Activated T-cell treated with anti-CD3 and anti-CD28 coated beads, Interleukin-2, amount 50 U/mL, for 4 hours (primary cell): ENCODE measurements around the gene SLC19A3. TPM values are rescaled to one million over a fixed set of nuclear protein-coding genes. Genes with fewer than 3 reads are reported as not detected.
"Not testable (repeated sequence)": the region's sequence is repeated elsewhere in the genome, so short reads cannot be mapped to it uniquely, and the experiment has no call there.

ENCODE experiments used
- ATAC-seq, 2 donors: fragments of 200-7000 bp; cut with Tn5 transposase; one replicate each; pipeline ENCODE4 v1.10.0; 2021
- DNase-seq: peaks from one replicate; pipeline ENCODE4 v3.0.0-alpha.2; 2020
- H3K27me3 Mint-ChIP-seq: one replicate; pipeline ENCODE4 v1.8.0; 2021; ENCODE audit warnings: low read depth, mixed read lengths
- H3K36me3 Mint-ChIP-seq: one replicate; pipeline ENCODE4 v1.8.0; 2022; ENCODE audit warnings: mixed read lengths; ENCODE audit not compliant: insufficient read depth
- H3K4me1 Mint-ChIP-seq: one replicate; pipeline ENCODE4 v1.8.0; 2021; ENCODE audit warnings: low read depth, mixed read lengths
- H3K4me3 Mint-ChIP-seq: one replicate; pipeline ENCODE4 v1.8.0; 2021; ENCODE audit warnings: mild to moderate bottlenecking, moderate library complexity, mixed read lengths
- H3K9me3 Mint-ChIP-seq: one replicate; pipeline ENCODE4 v1.8.0; 2021; ENCODE audit warnings: mixed read lengths
- total RNA-seq, 3 donors: library from RNA; stranded (reverse); gene quantifications; one replicate each; pipeline ENCODE4 v1.2.1, GENCODE V29; 2021

The SLC19A3 gene
- total RNA-seq, 3 donors from 2014 or later = not detected

DNA sequence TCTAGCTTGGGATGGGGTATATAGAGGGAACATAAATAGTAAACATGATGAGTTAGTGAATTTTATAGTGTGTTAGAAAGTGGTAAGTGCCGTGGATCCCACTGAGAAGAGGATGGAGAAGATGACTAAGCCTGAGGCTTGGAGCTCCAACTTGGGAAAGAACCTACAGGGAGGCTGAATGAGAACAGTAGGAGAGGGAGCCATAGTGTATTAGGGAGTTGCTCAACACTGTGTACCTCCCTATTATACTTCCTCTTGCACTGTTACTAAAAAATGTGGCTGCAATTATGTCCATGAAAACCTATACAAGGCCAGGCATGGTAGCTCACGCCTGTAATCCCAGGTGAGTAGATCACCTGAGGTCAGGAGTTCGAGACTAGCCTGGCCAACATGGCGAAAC, 2.9 kb upstream of the SLC19A3 start:
- DNase-seq = no peak
- peaks cover 27% of the 10 kb centered on the region for H3K27me3 Mint-ChIP-seq

DNA sequence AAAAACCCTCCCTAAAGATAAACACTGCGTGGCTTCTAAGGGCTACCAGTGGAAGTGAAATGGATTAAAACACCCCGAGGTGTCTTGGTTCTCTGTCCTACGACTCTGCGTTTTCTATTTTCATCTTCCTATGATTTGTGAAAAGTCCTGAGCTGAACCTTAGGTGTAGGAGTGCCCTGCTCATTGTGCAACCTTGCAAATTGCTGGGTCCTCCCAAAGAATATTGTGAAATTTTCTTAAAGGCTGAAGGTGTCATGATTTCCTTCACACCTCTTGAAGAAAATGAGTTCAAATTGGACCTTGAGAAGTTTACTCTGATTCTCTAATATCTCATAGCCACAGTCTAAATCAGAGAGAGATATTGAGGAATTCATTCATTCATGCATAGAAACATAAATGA, 1.8 kb upstream of the SLC19A3 start:
- DNase-seq (no peak), ATAC-seq (no peak)
- Mint-ChIP-seq H3K27me3 (peaks cover 25% of the 10 kb centered on the region), H3K36me3 (no peaks in the 10 kb centered on the region), H3K4me3 (no peak overlapping the region), H3K9me3 (no peaks in the 10 kb centered on the region), H3K4me1 (no peaks in the 10 kb centered on the region)

More for the DNA sequence above, 2.9 kb upstream of the SLC19A3 start:
- no peaks in the 10 kb centered on the region for H3K4me1 Mint-ChIP-seq
- ATAC-seq = no peak
- no peak overlapping the region for H3K4me3 Mint-ChIP-seq
- no peaks in the 10 kb centered on the region for H3K36me3 Mint-ChIP-seq
- H3K9me3 Mint-ChIP-seq = no peaks in the 10 kb centered on the region

DNA sequence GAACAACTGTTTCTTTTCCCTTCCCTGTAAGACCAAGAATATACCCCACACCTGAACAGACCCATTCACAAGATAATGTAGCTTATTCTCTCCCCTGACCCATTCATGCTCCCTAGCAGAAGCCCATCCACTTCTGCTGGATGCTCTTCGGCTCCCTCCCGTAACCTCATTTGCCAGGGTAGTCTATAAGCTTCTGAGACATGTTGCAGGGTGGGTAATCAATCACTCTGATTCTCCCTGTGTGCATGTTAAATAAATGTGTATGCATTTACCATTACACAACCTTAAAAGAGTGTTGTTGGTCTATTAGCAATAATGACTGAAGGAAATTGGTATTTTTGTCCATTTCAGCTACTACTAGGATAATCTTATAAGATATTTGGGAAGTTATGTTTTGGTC, 1.3 kb downstream of the SLC19A3 start:
- H3K27me3 Mint-ChIP-seq = peaks cover 21% of the 10 kb centered on the region
- DNase-seq = no peak
- no peaks in the 10 kb centered on the region for H3K9me3 Mint-ChIP-seq
- ATAC-seq = no peak
- no peak overlapping the region for H3K4me3 Mint-ChIP-seq
- no peaks in the 10 kb centered on the region for H3K4me1 Mint-ChIP-seq
- H3K36me3 Mint-ChIP-seq = no peaks in the 10 kb centered on the region

DNA sequence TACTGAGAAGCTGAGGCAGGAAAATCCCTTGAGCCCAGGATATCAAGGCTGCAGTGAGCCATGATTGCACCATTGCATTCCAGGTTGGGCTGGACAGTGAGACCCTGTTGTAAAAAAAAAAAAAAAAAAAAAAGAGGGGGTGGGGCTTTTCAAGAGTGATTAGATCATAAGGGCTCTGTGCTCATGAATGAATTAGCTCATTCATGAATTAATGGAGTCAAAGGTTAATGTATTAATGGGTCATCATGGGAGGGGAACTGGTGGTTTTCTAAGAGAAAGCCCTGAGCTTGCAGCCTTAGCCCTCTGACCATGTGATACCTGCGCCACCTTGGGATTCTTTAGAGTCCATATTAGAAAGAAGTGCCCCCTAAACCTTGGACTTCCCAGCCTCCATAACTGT, 4.5 kb downstream of the SLC19A3 start:
- no peak for DNase-seq
- no peak for ATAC-seq
- Mint-ChIP-seq H3K36me3 (no peaks in the 10 kb centered on the region), H3K4me1 (no peaks in the 10 kb centered on the region), H3K4me3 (no peak overlapping the region), H3K9me3 (no peaks in the 10 kb centered on the region), H3K27me3 (peaks cover 13% of the 10 kb centered on the region)

DNA sequence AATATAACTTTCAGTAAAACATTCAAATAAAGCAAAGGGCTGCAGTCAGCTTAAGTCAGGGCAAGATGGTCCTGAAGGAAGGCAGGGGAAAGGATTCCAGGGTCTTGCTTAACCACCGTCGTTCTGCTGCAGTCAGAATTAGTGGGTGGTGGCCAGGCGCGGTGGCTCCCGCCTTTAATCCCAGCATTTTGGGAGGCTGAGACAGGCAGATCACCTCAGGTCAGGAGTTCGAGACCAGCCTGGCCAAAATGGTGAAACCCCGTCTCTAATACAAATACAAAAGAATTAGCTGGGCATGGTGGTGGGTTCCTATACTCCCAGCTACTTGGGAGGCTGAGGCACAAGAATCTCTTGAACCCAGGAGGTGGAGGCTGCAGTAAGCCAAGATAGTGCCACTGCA, 6.8 kb downstream of the SLC19A3 start:
- Mint-ChIP-seq H3K9me3 (no peaks in the 10 kb centered on the region), H3K4me1 (no peaks in the 10 kb centered on the region), H3K27me3 (peaks cover 2% of the 10 kb centered on the region), H3K36me3 (no peaks in the 10 kb centered on the region), H3K4me3 (no peak overlapping the region)
- DNase-seq = no peak
- no peak for ATAC-seq

DNA sequence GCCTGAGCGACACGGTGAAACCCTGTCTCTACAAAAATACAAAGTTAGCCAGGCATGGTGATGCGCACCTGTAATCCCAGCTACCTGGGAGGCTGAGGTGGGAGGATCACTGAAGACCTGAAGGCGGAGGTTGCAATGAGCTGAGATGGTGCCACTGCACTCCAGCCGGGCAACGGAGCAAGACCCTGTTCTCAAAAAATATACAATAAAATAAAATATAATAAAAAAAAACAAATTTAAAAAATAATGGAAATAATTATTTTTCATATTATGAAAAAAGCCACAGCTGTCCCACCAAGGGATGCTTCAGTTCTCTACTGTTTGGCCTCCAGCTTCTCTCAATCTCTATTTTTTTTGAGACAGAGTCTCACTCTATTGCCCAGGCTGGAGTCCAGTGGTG, 10.4 kb downstream of the SLC19A3 start:
- H3K9me3 Mint-ChIP-seq = no peaks in the 10 kb centered on the region
- H3K4me1 Mint-ChIP-seq = no peaks in the 10 kb centered on the region
- H3K36me3 Mint-ChIP-seq = no peaks in the 10 kb centered on the region
- H3K27me3 Mint-ChIP-seq = peaks cover 12% of the 10 kb centered on the region
- H3K4me3 Mint-ChIP-seq = no peak overlapping the region
- DNase-seq = no peak
- ATAC-seq = no peak

DNA sequence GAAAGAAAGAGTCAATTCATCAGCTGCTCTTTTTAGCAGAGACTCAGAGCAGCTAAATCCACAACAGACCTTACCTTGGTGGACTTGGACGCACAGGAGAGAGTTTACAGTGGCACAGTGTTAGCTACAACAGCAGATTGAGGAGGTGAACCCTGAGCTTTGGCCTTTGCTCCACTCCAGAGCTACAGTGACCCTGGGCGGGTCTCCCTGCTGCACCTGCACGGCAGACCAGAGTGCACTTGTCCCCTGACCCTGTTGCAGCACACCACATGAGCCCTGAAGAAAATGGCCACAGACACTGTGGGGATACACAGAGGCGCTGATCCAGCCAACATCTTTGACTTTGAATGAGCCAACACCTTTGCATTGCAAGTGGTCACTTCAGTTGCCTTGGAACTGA, 11.0 kb downstream of the SLC19A3 start:
- H3K36me3 Mint-ChIP-seq = no peaks in the 10 kb centered on the region
- H3K4me3 Mint-ChIP-seq = no peak overlapping the region
- H3K9me3 Mint-ChIP-seq = no peaks in the 10 kb centered on the region
- DNase-seq (no peak), ATAC-seq (no peak)
- H3K4me1 Mint-ChIP-seq = no peaks in the 10 kb centered on the region
- H3K27me3 Mint-ChIP-seq = peaks cover 12% of the 10 kb centered on the region

DNA sequence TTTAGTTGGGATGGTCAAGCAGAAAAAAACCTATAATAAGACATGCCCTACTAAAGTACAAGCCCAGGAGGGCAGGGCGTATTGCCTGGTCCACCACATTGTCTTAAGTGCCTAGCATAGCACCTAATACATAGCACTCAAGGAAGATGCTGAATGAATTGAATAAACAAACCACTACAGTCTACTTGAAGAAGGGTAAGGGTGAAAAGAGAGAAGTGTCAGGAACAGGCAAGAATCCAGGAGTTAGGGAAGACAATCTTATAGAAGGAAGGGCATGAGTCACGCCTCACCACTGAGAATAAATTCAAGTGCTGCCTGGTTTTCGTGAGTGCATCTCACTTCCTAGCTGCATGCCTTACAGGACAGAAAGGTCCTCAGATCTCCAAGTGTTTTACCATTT, 13.9 kb downstream of the SLC19A3 start:
- Mint-ChIP-seq H3K27me3 (peaks cover 9% of the 10 kb centered on the region), H3K4me1 (no peaks in the 10 kb centered on the region), H3K36me3 (no peaks in the 10 kb centered on the region), H3K9me3 (no peaks in the 10 kb centered on the region), H3K4me3 (no peak overlapping the region)
- no peak for ATAC-seq
- DNase-seq = no peak

DNA sequence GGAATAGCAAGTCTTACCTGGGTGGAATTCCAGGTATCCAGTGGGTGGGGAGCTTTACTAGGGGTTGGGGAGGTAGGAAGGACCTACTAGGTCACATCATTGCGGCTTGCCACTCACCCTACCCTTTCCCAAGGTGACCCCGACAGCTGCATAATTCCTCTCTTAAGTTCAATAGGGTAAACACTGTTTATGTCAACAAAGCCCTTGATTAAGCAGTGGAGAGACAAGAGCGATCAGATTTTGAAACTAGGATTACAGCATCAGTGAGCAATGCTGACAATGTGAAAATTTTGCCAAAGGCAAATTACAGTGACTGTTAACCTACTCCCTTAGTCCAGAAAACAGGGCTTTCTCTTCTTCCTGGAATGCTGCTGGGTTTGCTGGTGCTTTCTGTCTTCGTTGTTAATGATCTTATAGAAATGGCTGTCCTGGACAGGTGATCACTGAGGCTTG, 14.5 kb downstream of the SLC19A3 start:
- no peaks in the 10 kb centered on the region for H3K36me3 Mint-ChIP-seq
- DNase-seq (no peak), ATAC-seq (no peak)
- peaks cover 9% of the 10 kb centered on the region for H3K27me3 Mint-ChIP-seq
- no peak overlapping the region for H3K4me3 Mint-ChIP-seq
- no peaks in the 10 kb centered on the region for H3K9me3 Mint-ChIP-seq
- no peaks in the 10 kb centered on the region for H3K4me1 Mint-ChIP-seq

DNA sequence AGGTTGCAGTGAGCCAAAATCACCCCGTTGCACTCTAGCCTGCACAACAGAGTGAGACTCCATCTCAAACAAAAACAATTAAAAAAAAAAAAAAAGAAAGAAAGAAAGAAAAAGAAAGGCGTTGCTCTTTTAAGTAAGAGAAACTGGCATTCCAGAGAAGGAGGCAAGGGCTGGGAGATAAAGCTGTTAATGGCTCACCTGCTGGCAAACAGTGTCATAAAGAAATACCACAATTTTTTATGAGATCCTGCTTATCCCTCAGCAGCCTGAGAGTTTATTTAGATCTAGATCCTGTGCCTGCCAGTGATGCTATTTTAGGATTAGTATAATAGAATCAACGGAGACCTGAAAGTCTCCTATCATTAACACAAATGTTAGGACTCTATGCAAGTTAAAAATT, 16.3 kb downstream of the SLC19A3 start:
- no peak overlapping the region for H3K4me3 Mint-ChIP-seq
- ATAC-seq (no peak), DNase-seq (no peak)
- no peaks in the 10 kb centered on the region for H3K4me1 Mint-ChIP-seq
- H3K27me3 Mint-ChIP-seq = peaks cover 9% of the 10 kb centered on the region
- H3K9me3 Mint-ChIP-seq = no peaks in the 10 kb centered on the region
- H3K36me3 Mint-ChIP-seq = no peaks in the 10 kb centered on the region

DNA sequence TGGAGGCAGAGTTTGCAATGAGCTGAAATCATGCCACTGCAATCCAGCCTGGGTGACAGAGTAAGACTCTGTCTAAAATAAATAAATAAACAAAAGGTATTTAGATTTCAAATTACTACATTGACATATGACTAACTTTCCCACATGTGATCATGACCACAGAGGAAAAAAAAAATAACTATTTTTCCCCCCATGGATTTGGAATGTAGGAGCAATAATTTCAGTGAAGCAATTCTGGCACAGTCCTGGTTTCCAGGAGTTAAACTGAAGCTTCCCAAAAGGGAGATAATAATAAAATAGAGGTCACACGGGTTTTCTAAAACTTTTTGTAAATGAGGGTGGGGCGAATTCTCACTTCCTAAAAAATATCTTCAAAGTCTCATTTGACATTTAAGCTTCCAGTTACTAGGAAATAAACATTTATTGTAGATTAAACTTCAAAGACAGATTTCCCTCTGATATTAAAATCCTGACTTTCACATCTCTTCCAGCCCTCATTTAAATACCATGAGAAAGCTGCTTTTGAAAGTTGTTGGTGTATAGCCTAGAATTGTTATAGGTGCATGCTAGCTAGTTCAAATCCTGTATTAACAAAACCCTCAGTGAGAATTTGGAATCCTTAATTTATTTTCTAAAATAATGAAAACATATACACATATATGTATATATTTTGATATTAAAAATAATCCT, 20.7 kb downstream of the SLC19A3 start:
- Mint-ChIP-seq H3K27me3 (peaks cover 4% of the 10 kb centered on the region), H3K36me3 (no peaks in the 10 kb centered on the region), H3K4me3 (no peak overlapping the region), H3K9me3 (no peaks in the 10 kb centered on the region), H3K4me1 (no peaks in the 10 kb centered on the region)
- DNase-seq (no peak), ATAC-seq (no peak)

DNA sequence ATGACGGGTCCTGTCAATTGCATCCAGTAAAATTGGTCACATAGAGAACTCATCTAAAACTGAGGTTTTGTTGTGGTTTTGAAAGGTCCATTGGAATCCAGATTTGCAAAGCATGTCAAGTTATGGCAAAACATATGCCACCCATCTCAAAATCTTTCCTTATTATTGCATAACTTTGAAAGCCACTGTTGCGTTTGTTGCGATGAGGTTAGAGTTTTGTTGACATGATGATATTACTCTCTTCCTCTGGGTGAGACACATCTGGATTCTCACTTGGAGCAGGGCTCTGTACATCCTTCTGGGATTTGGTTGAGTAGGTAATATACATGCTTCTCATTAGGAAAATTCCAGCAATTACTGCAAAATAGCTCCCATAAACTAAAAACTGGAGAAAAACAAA, 30.6 kb downstream of the SLC19A3 start:
- no peaks in the 10 kb centered on the region for H3K4me1 Mint-ChIP-seq
- peaks cover 26% of the 10 kb centered on the region for H3K27me3 Mint-ChIP-seq
- DNase-seq = no peak
- H3K9me3 Mint-ChIP-seq = no peaks in the 10 kb centered on the region
- H3K4me3 Mint-ChIP-seq = no peak overlapping the region
- H3K36me3 Mint-ChIP-seq = no peaks in the 10 kb centered on the region
- no peak for ATAC-seq

DNA sequence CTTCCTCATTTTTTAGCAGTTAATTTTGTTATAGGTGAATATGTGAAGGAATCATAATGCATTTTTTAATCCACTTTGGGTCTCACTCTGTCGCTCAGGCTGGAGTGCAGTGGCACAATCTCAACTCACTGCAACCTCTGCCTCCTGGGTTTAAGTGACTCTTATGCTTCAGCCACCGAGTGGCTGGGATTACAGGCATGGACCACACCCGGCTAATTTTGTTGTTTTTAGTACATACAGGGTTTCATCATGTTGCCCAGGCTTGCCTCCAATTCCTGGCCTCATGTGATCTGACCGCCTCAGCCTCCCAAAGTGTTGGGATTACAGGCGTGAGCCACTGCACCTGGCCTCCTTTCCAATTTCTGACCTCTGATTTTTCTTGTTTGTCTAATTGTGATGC, 33.6 kb downstream of the SLC19A3 start:
- DNase-seq = no peak
- Mint-ChIP-seq H3K4me3 (no peak overlapping the region), H3K4me1 (no peaks in the 10 kb centered on the region), H3K9me3 (no peaks in the 10 kb centered on the region), H3K27me3 (peaks cover 17% of the 10 kb centered on the region), H3K36me3 (no peaks in the 10 kb centered on the region)
- no peak for ATAC-seq

DNA sequence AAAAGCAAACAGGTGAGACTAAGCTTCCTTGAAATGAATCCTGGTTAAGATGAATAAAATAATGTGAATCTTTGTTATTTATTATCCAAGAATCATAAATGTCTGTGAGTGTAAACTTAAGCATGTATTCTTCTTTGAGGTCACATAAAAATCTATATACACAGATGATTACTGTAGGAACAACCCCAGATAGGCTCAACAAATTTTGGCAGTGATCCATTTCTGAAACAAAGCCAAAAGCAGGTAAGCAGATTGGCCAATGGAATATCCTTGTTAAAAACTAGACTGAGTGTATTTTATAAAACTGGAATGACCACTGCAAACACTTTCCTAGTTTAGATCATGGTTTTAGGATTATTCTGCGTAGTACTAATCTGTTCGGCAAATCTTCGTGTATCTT, 39.9 kb downstream of the SLC19A3 start:
- no peak for ATAC-seq
- Mint-ChIP-seq H3K36me3 (no peaks in the 10 kb centered on the region), H3K9me3 (no peaks in the 10 kb centered on the region), H3K27me3 (no peaks in the 10 kb centered on the region), H3K4me3 (no peak overlapping the region), H3K4me1 (no peaks in the 10 kb centered on the region)
- no peak for DNase-seq

DNA sequence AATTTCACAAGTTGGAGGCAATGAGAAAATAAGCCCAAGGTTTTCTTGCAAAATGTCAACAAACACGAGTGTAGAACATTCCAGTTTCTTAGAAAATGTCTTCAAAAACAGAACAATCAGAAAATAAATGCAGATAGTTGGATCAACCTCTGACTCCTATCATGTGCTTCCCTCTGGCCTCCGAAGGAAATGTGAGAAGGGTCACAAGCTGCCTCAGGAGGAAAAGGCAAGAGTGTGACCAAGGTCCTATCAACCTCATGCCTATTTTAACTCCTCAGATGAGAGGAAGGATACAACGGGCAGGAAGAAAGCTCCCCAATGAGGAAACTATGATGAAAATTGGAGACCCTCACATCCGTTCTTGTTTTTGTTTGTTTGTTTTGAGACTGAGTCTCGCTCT, 43.3 kb downstream of the SLC19A3 start:
- Mint-ChIP-seq H3K4me1 (no peaks in the 10 kb centered on the region), H3K36me3 (no peaks in the 10 kb centered on the region), H3K4me3 (no peak overlapping the region), H3K9me3 (no peaks in the 10 kb centered on the region), H3K27me3 (no peaks in the 10 kb centered on the region)
- no peak for DNase-seq
- ATAC-seq = no peak

DNA sequence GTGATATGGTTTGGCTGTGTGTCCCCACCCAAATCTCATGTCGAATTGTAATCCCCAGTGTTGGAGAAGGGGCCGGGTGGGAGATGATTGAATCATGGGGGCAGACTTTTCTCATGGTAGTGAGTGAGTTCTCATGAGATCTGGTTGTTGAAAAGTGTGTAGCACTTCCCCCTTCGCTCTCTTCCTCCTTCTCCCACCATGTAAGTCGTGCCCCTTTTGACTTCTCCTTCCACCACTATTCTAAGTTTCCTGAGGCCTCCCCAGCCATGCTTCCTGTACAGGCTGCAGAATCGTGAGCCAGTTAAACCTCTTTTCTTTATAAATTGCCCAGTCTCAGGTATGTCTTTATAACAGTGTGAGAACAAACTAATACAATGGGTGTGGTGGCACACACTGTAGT, 44.2 kb downstream of the SLC19A3 start:
- DNase-seq, H3K4me1 Mint-ChIP-seq, H3K36me3 Mint-ChIP-seq, H3K27me3 Mint-ChIP-seq, ATAC-seq, H3K4me3 Mint-ChIP-seq, H3K9me3 Mint-ChIP-seq: not testable (repeated sequence)
